PC-3 (cell line): Measurements from ENCODE around the gene PEX14. TPM values are rescaled to one million over a fixed set of nuclear protein-coding genes. Genes with fewer than 3 reads are reported as not detected.
A peak's percentile ranks its signal among the peaks of the same experiment; 100 is the strongest.

Experiments
- ATAC-seq: fragments of 200-7000 bp; cut with Tn5 transposase; 2 replicates; pipeline ENCODE4 v1.9.1; 2020; ENCODE audit warnings: mild to moderate bottlenecking, moderate library complexity
- BruUV-seq: library from RNA; stranded (reverse); fragments of 400-500 nt; replicated peaks from 2 replicates; lab custom pipeline; 2021; lab: Mats Ljungman, UMichigan
- CTCF ChIA-PET: fragments of 300-600 bp; sonication (Branson Sonifier 250); formaldehyde crosslinking; loops from one replicate; lab custom pipeline; 2022; ENCODE audit warnings: antibody characterized with exemption; lab: Charles Lee
- POLR2A ChIA-PET: fragments of 300-600 bp; sonication (Branson Sonifier 250); formaldehyde crosslinking; loops from one replicate; lab custom pipeline; 2022; ENCODE audit warnings: antibody characterized with exemption; ENCODE audit not compliant: unreplicated experiment; lab: Charles Lee
- DNase-seq: peaks from one replicate; pipeline ENCODE4 v3.0.0-alpha.2; 2015
- H2AFZ ChIP-seq: fragments of 300-600 bp; sonication (generic); 2 replicates; pipeline ENCODE4 v1.6.0; 2016; ENCODE audit warnings: antibody characterized with exemption, low read length
- H3F3A ChIP-seq: fragments of 300-600 bp; sonication (generic); one replicate; pipeline ENCODE4 v1.6.0; 2017; ENCODE audit warnings: antibody characterized with exemption, low read length, control low read depth, mild to moderate bottlenecking; ENCODE audit not compliant: unreplicated experiment
- H3K27ac ChIP-seq: fragments of 300-600 bp; sonication (generic); 2 replicates; pipeline ENCODE4 v1.5.1; 2016; ENCODE audit warnings: mild to moderate bottlenecking, low read length
- H3K27me3 ChIP-seq: fragments of 300-600 bp; sonication (generic); 2 replicates; pipeline ENCODE4 v1.6.1; 2016; ENCODE audit warnings: low read length, mixed read lengths
- H3K36me3 ChIP-seq: fragments of 300-600 bp; sonication (generic); 2 replicates; pipeline ENCODE4 v1.6.1; 2016; ENCODE audit warnings: low read depth, mixed run types, low read length, mixed read lengths
- H3K4me1 ChIP-seq: fragments of 300-600 bp; sonication (generic); 2 replicates; pipeline ENCODE4 v1.5.1; 2016; ENCODE audit warnings: low read length; ENCODE audit not compliant: insufficient read depth
- H3K4me2 ChIP-seq: fragments of 300-600 bp; sonication (generic); 2 replicates; pipeline ENCODE4 v1.6.0; 2016; ENCODE audit warnings: low read length
- H3K4me3 ChIP-seq: fragments of 300-600 bp; sonication (generic); 2 replicates; pipeline ENCODE4 v1.5.1; 2016; ENCODE audit warnings: mild to moderate bottlenecking, low read length, mixed read lengths
- H3K79me2 ChIP-seq: fragments of 300-600 bp; sonication (generic); 2 replicates; pipeline ENCODE4 v1.6.1; 2017; ENCODE audit warnings: low read length, mixed read lengths
- H3K9ac ChIP-seq: fragments of 300-600 bp; sonication (generic); 2 replicates; pipeline ENCODE4 v1.6.0; 2016; ENCODE audit warnings: mild to moderate bottlenecking, low read length
- H3K9me2 ChIP-seq: fragments of 300-600 bp; sonication (generic); replicated peaks from 2 replicates; pipeline ENCODE4 v1.6.1; 2016; ENCODE audit warnings: mixed run types, low read length, mixed read lengths
- H3K9me3 ChIP-seq: fragments of 300-600 bp; sonication (generic); 2 replicates; pipeline ENCODE4 v1.6.1; 2016; ENCODE audit warnings: low read length, mixed read lengths
- H4K20me1 ChIP-seq: fragments of 300-600 bp; sonication (generic); 2 replicates; pipeline ENCODE4 v1.6.1; 2016; ENCODE audit warnings: low read length, mixed read lengths
- EZH2 ChIP-seq: fragments of 300-600 bp; sonication (generic); IDR thresholded peaks from one replicate; pipeline ENCODE4 v1.6.1; 2017; ENCODE audit warnings: antibody characterized with exemption, mild to moderate bottlenecking, low read length; ENCODE audit not compliant: unreplicated experiment
- EZH2phosphoT487 ChIP-seq: fragments of 300-600 bp; sonication (generic); IDR thresholded peaks from 2 replicates; pipeline ENCODE4 v1.6.1; 2018; ENCODE audit warnings: mild to moderate bottlenecking, antibody characterized with exemption, low read length, borderline replicate concordance
- intact Hi-C: fragments of 100-400 bp; cut with micrococcal nuclease; formaldehyde crosslinking; loops from 2 replicates; pipeline ENCODE4 v1.9.0; 2023
- total RNA-seq: library from RNA; depleted of rRNA; stranded (reverse); fragments of >200 nt; gene quantifications from 2 replicates; pipeline ENCODE4 v1.2.3, GENCODE V29; 2014
- TF ChIP-seq, protein P1 (sequence below): fragments of 300-600 bp; sonication (generic); conservative IDR thresholded peaks from 2 replicates; pipeline ENCODE4 v1.5.1; 2017; ENCODE audit warnings: antibody characterized with exemption, low read depth, mild to moderate bottlenecking, low read length

Gene PEX14
- total RNA-seq, 1 experiment from 2014 or later = 24.9 TPM

DNA sequence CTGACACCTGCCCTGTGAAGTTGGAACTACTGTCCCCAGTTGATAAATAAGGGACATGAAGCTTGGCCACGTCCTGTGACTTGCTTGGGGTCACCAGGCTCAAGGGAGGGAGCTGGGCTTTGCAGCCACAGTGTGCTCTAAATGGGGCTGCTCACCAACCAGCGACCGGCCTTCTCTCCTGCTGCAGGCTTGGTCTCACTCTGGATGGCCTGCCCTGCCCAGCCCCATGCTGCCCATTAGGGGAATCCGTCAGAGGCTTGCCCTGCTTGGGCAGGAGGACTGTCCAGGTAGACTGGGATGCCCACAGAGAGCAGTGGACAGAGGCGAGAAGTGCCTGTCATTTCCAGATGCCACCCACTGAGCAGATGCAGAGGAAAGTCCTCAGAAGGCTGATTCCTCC is 45.8 kb upstream of the PEX14 start:
- Histone ChIP-seq H3K4me2 (no peak overlapping the region), H3F3A (no peaks in the 10 kb centered on the region), H4K20me1 (no peaks in the 10 kb centered on the region), H3K4me3 (no peak overlapping the region), H3K27me3 (no peaks in the 10 kb centered on the region), H3K36me3 (no peaks in the 10 kb centered on the region), H3K9me3 (no peaks in the 10 kb centered on the region), H3K9me2 (no peaks in the 10 kb centered on the region), H3K79me2 (peaks cover 16% of the 10 kb centered on the region), H2AFZ (no peak overlapping the region), H3K4me1 (peaks cover 8% of the 10 kb centered on the region; the same call in 1 of the 2 replicates), H3K9ac (no peak overlapping the region), H3K27ac (no peak overlapping the region)
- ChIA-PET POLR2A (no interaction called here), CTCF (no interaction called here)
- ATAC-seq (no peak), DNase-seq (no peak)
- intact Hi-C loops = loop anchor here (1.0 kb wide), 2 partner anchors 52 to 219 kb away; partner anchors contain the start of gene KIF1B
- no TSS peak for BruUV-seq
- TF ChIP-seq EZH2 = no peak
- no peak for TF ChIP-seq EZH2phosphoT487
- TF ChIP-seq, protein P1, sequence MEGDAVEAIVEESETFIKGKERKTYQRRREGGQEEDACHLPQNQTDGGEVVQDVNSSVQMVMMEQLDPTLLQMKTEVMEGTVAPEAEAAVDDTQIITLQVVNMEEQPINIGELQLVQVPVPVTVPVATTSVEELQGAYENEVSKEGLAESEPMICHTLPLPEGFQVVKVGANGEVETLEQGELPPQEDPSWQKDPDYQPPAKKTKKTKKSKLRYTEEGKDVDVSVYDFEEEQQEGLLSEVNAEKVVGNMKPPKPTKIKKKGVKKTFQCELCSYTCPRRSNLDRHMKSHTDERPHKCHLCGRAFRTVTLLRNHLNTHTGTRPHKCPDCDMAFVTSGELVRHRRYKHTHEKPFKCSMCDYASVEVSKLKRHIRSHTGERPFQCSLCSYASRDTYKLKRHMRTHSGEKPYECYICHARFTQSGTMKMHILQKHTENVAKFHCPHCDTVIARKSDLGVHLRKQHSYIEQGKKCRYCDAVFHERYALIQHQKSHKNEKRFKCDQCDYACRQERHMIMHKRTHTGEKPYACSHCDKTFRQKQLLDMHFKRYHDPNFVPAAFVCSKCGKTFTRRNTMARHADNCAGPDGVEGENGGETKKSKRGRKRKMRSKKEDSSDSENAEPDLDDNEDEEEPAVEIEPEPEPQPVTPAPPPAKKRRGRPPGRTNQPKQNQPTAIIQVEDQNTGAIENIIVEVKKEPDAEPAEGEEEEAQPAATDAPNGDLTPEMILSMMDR = no peak

DNA sequence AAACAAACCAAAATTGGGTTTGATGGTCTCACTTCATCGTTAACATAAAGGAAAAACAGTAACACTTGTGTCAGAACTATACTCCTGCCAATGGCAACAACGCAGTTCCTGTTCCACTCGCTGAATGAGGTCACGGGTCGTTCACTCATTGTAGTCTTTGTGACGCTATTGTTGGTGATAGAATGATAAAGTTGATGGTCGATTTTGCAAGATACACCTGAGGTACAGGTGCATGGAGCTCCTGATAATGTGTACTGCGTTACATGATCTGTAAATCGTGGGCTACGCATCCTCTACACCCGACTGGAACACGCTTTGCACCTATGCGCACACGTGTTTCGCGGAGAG is 44.9 kb upstream of the PEX14 start:
- intact Hi-C loops = loop anchor here (1.0 kb wide), 2 partner anchors 42 to 64 kb away; partner anchors contain the start of gene DFFA
- H3K4me1 ChIP-seq = peaks cover 8% of the 10 kb centered on the region; the same call in 1 of the 2 replicates
- H3K9me3 ChIP-seq = no peaks in the 10 kb centered on the region
- peak overlapping the region; percentile 71; the same call in 1 of the 2 replicates for H3K27ac ChIP-seq
- peak; percentile 28 for DNase-seq
- TF ChIP-seq, protein P1 = no peak
- TF ChIP-seq EZH2phosphoT487 (no peak), EZH2 (no peak)
- TSS peak; percentile 66 for BruUV-seq
- ChIA-PET POLR2A (no interaction called here), CTCF (interaction anchor here (0.7 to 1.9 kb wide), 2 partner anchors 42 to 169 kb away, joined by 4 to 7 read pairs; no protein-coding TSS in a partner anchor)
- peak overlapping the region; percentile 98 for H2AFZ ChIP-seq
- no peaks in the 10 kb centered on the region for H3K27me3 ChIP-seq
- peak overlapping the region; percentile 85 for H3K4me3 ChIP-seq
- H3K4me2 ChIP-seq = peak overlapping the region; percentile 98
- H3K9me2 ChIP-seq = no peaks in the 10 kb centered on the region
- no peaks in the 10 kb centered on the region for H4K20me1 ChIP-seq
- H3K9ac ChIP-seq = peak overlapping the region; percentile 88
- peaks cover 16% of the 10 kb centered on the region for H3K79me2 ChIP-seq
- no peak; the same call in 1 of the 2 replicates for ATAC-seq
- H3F3A ChIP-seq = no peaks in the 10 kb centered on the region
- H3K36me3 ChIP-seq = no peaks in the 10 kb centered on the region
